ENCODE measurements around the gene ZNF462.
A peak's percentile ranks its signal among the peaks of the same experiment; 100 is the strongest.

GRCh38 chr9:106859957-106860720 is 2.8 kb upstream of the ZNF462 start:
- TF ChIP-seq CTCF (IDR thresholded peaks at IDR 0.05) (peak in 1 of 6 experiments; percentile 2), POLR2A (IDR thresholded peaks at IDR 0.05) (no peak)
